Stomach smooth muscle (tissue), 2 donors: ENCODE measurements around the gene RILPL1.
"Not testable (repeated sequence)": the region's sequence is repeated elsewhere in the genome, so short reads cannot be mapped to it uniquely, and the experiment has no call there.

Experiments
- H3K27ac ChIP-seq: one replicate; pipeline ENCODE4 v1.7.0; 2013; ENCODE audit warnings: mild to moderate bottlenecking, low read length, inconsistent platforms
- H3K27me3 ChIP-seq, 2 donors: one replicate each; pipeline ENCODE4 v1.7.0; 2013; ENCODE audit warnings: low read length in 2 of 2; ENCODE audit not compliant: insufficient read depth in 2 of 2, control insufficient read depth in 1 of 2
- H3K36me3 ChIP-seq, 2 donors: one replicate each; pipeline ENCODE4 v1.7.0; 2013; ENCODE audit warnings: low read length in 2 of 2; ENCODE audit not compliant: control insufficient read depth in 2 of 2, insufficient read depth in 2 of 2
- H3K4me1 ChIP-seq: one replicate; pipeline ENCODE4 v1.7.0; 2013; ENCODE audit warnings: low read length; ENCODE audit not compliant: control insufficient read depth, insufficient read depth
- H3K4me3 ChIP-seq, 2 donors: one replicate each; pipeline ENCODE4 v1.7.0; 2013; ENCODE audit warnings: low read length in 2 of 2
- H3K9ac ChIP-seq, 2 donors: one replicate each; pipeline ENCODE4 v1.7.0; 2013; ENCODE audit warnings: low read length in 2 of 2, mild to moderate bottlenecking in 1 of 2
- H3K9me3 ChIP-seq, 2 donors: one replicate each; pipeline ENCODE4 v1.7.0; 2013; ENCODE audit warnings: low read length in 2 of 2; ENCODE audit not compliant: control insufficient read depth in 2 of 2
- donor health status: healthy.
- donor health status: Pancreatic carcinoma.

The RILPL1 gene

GRCh38 chr12:123533672-123534643, at the start of gene RILPL1:
RILPL1 (minus strand) TSS chr12:123533719; CDS start chr12:123533482, 237 bp downstream.
- H3K4me1 ChIP-seq: peaks cover 24% of the 10 kb centered on the region
- H3K36me3 ChIP-seq: no peaks in the 10 kb centered on the region
- peak within 1 kb of the TSS; percentile 70 for H3K27ac ChIP-seq
- peak within 1 kb of the TSS; percentile 86 to 92 for H3K4me3 ChIP-seq
- peak within 1 kb of the TSS; percentile 69 to 72 for H3K9ac ChIP-seq
- H3K27me3 ChIP-seq: no peaks in the 10 kb centered on the region
- no peaks in the 10 kb centered on the region for H3K9me3 ChIP-seq

GRCh38 chr12:123580772-123581171, 47.3 kb upstream of the RILPL1 start:
- Histone ChIP-seq H3K4me3 (no peak overlapping the region), H3K9me3 (no peaks in the 10 kb centered on the region), H3K36me3 (no peaks in the 10 kb centered on the region), H3K4me1 (peaks cover 19% of the 10 kb centered on the region), H3K9ac (no peak overlapping the region), H3K27me3 (no peaks in the 10 kb centered on the region), H3K27ac (no peak overlapping the region)

- H3K27me3 ChIP-seq, H3K9ac ChIP-seq, H3K9me3 ChIP-seq, H3K4me3 ChIP-seq, H3K36me3 ChIP-seq, H3K27ac ChIP-seq: not testable (repeated sequence)
- H3K4me1 ChIP-seq: peaks cover 12% of the 10 kb centered on the region
These were observed 45.3 kb upstream of the RILPL1 start for GRCh38 chr12:123578829-123579228.

- no peak overlapping the region for H3K9ac ChIP-seq
- no peaks in the 10 kb centered on the region for H3K36me3 ChIP-seq
- H3K9me3 ChIP-seq: no peaks in the 10 kb centered on the region
- no peaks in the 10 kb centered on the region for H3K27me3 ChIP-seq
- no peak overlapping the region for H3K27ac ChIP-seq
- no peak overlapping the region for H3K4me3 ChIP-seq
- peaks cover 10% of the 10 kb centered on the region for H3K4me1 ChIP-seq
These were observed 44.7 kb upstream of the RILPL1 start for GRCh38 chr12:123578243-123578642.

- no peaks in the 10 kb centered on the region for H3K36me3 ChIP-seq
- H3K4me1 ChIP-seq: no peaks in the 10 kb centered on the region
- H3K27ac ChIP-seq: no peak overlapping the region
- no peak overlapping the region for H3K4me3 ChIP-seq
- H3K9me3 ChIP-seq: no peaks in the 10 kb centered on the region
- no peaks in the 10 kb centered on the region for H3K27me3 ChIP-seq
- H3K9ac ChIP-seq: no peak overlapping the region
These were observed 43.1 kb upstream of the RILPL1 start for GRCh38 chr12:123576611-123577010.

- H3K4me3 ChIP-seq: no peak overlapping the region
- H3K4me1 ChIP-seq: no peaks in the 10 kb centered on the region
- no peaks in the 10 kb centered on the region for H3K9me3 ChIP-seq
- no peaks in the 10 kb centered on the region for H3K27me3 ChIP-seq
- H3K9ac ChIP-seq: no peak overlapping the region
- H3K27ac ChIP-seq: no peak overlapping the region
- H3K36me3 ChIP-seq: no peaks in the 10 kb centered on the region
These were observed 40.4 kb upstream of the RILPL1 start for GRCh38 chr12:123573870-123574269.

- Histone ChIP-seq H3K4me1 (no peaks in the 10 kb centered on the region), H3K27me3 (no peaks in the 10 kb centered on the region), H3K4me3 (no peak overlapping the region), H3K9ac (no peak overlapping the region), H3K9me3 (no peaks in the 10 kb centered on the region), H3K36me3 (no peaks in the 10 kb centered on the region), H3K27ac (no peak overlapping the region)
These were observed 38.9 kb upstream of the RILPL1 start for GRCh38 chr12:123572391-123572790.

GRCh38 chr12:123571343-123571813, 37.9 kb upstream of the RILPL1 start:
- Histone ChIP-seq H3K9me3 (no peaks in the 10 kb centered on the region), H3K4me3 (peak overlapping the region in 1 of 2 donors; percentile 52), H3K9ac (no peak overlapping the region), H3K27ac (no peak overlapping the region), H3K36me3 (no peaks in the 10 kb centered on the region), H3K27me3 (no peaks in the 10 kb centered on the region), H3K4me1 (no peaks in the 10 kb centered on the region)

- no peak overlapping the region for H3K9ac ChIP-seq
- no peaks in the 10 kb centered on the region for H3K4me1 ChIP-seq
- H3K9me3 ChIP-seq: no peaks in the 10 kb centered on the region
- H3K27ac ChIP-seq: no peak overlapping the region
- H3K27me3 ChIP-seq: no peaks in the 10 kb centered on the region
- H3K36me3 ChIP-seq: no peaks in the 10 kb centered on the region
- no peak overlapping the region for H3K4me3 ChIP-seq
These were observed 25.9 kb upstream of the RILPL1 start for GRCh38 chr12:123559468-123559867.

GRCh38 chr12:123558487-123558886, 25.0 kb upstream of the RILPL1 start:
- H3K27me3 ChIP-seq, H3K36me3 ChIP-seq, H3K9me3 ChIP-seq, H3K9ac ChIP-seq, H3K27ac ChIP-seq, H3K4me1 ChIP-seq, H3K4me3 ChIP-seq: not testable (repeated sequence)

GRCh38 chr12:123554843-123555242, 21.3 kb upstream of the RILPL1 start:
- H3K9ac ChIP-seq, H3K4me1 ChIP-seq, H3K27me3 ChIP-seq, H3K9me3 ChIP-seq, H3K4me3 ChIP-seq, H3K36me3 ChIP-seq, H3K27ac ChIP-seq: not testable (repeated sequence)
